ENCODE measurements around the gene UPF3A. TPM values are rescaled to one million over a fixed set of nuclear protein-coding genes. Genes with fewer than 3 reads are reported as not detected.
"Not testable (repeated sequence)": the region's sequence is repeated elsewhere in the genome, so short reads cannot be mapped to it uniquely, and the experiment has no call there.

Gene UPF3A
- total RNA-seq, 1 experiment from 2014 or later: 63.5 TPM

GRCh38 chr13:114260814-114261213 lies 20.6 kb upstream of the UPF3A start:
- DNase-seq (ENCODE audit: unreplicated experiment): no peak
- TF ChIP-seq, protein P1, sequence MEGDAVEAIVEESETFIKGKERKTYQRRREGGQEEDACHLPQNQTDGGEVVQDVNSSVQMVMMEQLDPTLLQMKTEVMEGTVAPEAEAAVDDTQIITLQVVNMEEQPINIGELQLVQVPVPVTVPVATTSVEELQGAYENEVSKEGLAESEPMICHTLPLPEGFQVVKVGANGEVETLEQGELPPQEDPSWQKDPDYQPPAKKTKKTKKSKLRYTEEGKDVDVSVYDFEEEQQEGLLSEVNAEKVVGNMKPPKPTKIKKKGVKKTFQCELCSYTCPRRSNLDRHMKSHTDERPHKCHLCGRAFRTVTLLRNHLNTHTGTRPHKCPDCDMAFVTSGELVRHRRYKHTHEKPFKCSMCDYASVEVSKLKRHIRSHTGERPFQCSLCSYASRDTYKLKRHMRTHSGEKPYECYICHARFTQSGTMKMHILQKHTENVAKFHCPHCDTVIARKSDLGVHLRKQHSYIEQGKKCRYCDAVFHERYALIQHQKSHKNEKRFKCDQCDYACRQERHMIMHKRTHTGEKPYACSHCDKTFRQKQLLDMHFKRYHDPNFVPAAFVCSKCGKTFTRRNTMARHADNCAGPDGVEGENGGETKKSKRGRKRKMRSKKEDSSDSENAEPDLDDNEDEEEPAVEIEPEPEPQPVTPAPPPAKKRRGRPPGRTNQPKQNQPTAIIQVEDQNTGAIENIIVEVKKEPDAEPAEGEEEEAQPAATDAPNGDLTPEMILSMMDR (IDR thresholded peaks at IDR 0.05; ENCODE audit: unreplicated experiment): no peak
- intact Hi-C loops (cut with micrococcal nuclease): no loop called here
- Mint-ChIP-seq H3K4me3 (ENCODE audit: unreplicated experiment) (no peak overlapping the region), H3K36me3 (ENCODE audit: insufficient read depth, unreplicated experiment) (peaks cover 90% of the 10 kb centered on the region), H3K4me1 (ENCODE audit: insufficient read depth, unreplicated experiment) (no peaks in the 10 kb centered on the region), H3K9me3 (ENCODE audit: unreplicated experiment) (no peaks in the 10 kb centered on the region), H3K27ac (ENCODE audit: low read depth, unreplicated experiment) (peak overlapping the region; percentile 12), H3K27me3 (ENCODE audit: insufficient read depth, unreplicated experiment) (no peaks in the 10 kb centered on the region)
- ChIA-PET CTCF (no interaction called here), POLR2A (interaction anchor here (0.7 kb wide), 1 partner anchor 125 kb away, joined by 3 read pairs; no protein-coding TSS in a partner anchor)
- BruUV-seq (replicated peaks): no TSS peak

GRCh38 chr13:114261328-114261965 lies 20.0 kb upstream of the UPF3A start:
- H3K27ac Mint-ChIP-seq (ENCODE audit: low read depth, unreplicated experiment): peak overlapping the region; percentile 12
- ChIA-PET POLR2A (interaction anchor here (0.7 kb wide), 1 partner anchor 125 kb away, joined by 3 read pairs; no protein-coding TSS in a partner anchor), CTCF (no interaction called here)
- H3K27me3 Mint-ChIP-seq (ENCODE audit: insufficient read depth, unreplicated experiment): no peaks in the 10 kb centered on the region
- no peak for DNase-seq (ENCODE audit: unreplicated experiment)
- TF ChIP-seq, protein P1 (IDR thresholded peaks at IDR 0.05; ENCODE audit: unreplicated experiment): no peak
- H3K9me3 Mint-ChIP-seq (ENCODE audit: unreplicated experiment): no peaks in the 10 kb centered on the region
- no peak overlapping the region for H3K4me3 Mint-ChIP-seq (ENCODE audit: unreplicated experiment)
- H3K36me3 Mint-ChIP-seq (ENCODE audit: insufficient read depth, unreplicated experiment): peaks cover 90% of the 10 kb centered on the region
- no peaks in the 10 kb centered on the region for H3K4me1 Mint-ChIP-seq (ENCODE audit: insufficient read depth, unreplicated experiment)
- intact Hi-C loops (cut with micrococcal nuclease): no loop called here
- BruUV-seq (replicated peaks): no TSS peak

GRCh38 chr13:114263578-114263977 lies 17.8 kb upstream of the UPF3A start:
- no peak overlapping the region for H3K27ac Mint-ChIP-seq (ENCODE audit: low read depth, unreplicated experiment)
- H3K27me3 Mint-ChIP-seq (ENCODE audit: insufficient read depth, unreplicated experiment): no peaks in the 10 kb centered on the region
- intact Hi-C loops (cut with micrococcal nuclease): no loop called here
- POLR2A ChIA-PET: no interaction called here
- no peak overlapping the region for H3K4me3 Mint-ChIP-seq (ENCODE audit: unreplicated experiment)
- TF ChIP-seq, protein P1 (IDR thresholded peaks at IDR 0.05; ENCODE audit: unreplicated experiment): no peak
- CTCF ChIA-PET: no interaction called here
- H3K36me3 Mint-ChIP-seq (ENCODE audit: insufficient read depth, unreplicated experiment): peaks cover 90% of the 10 kb centered on the region
- H3K4me1 Mint-ChIP-seq (ENCODE audit: insufficient read depth, unreplicated experiment): no peaks in the 10 kb centered on the region
- no TSS peak for BruUV-seq (replicated peaks)
- DNase-seq (ENCODE audit: unreplicated experiment): no peak
- H3K9me3 Mint-ChIP-seq (ENCODE audit: unreplicated experiment): no peaks in the 10 kb centered on the region

GRCh38 chr13:114264313-114264712 lies 17.1 kb upstream of the UPF3A start:
- CTCF ChIA-PET; H3K4me1 Mint-ChIP-seq (ENCODE audit: insufficient read depth, unreplicated experiment): not testable (repeated sequence)

More at GRCh38 chr13:114264313-114264712, 17.1 kb upstream of the UPF3A start:
- H3K9me3 Mint-ChIP-seq (ENCODE audit: unreplicated experiment); intact Hi-C loops (cut with micrococcal nuclease); DNase-seq (ENCODE audit: unreplicated experiment); H3K4me3 Mint-ChIP-seq (ENCODE audit: unreplicated experiment); BruUV-seq (replicated peaks); H3K27me3 Mint-ChIP-seq (ENCODE audit: insufficient read depth, unreplicated experiment); H3K27ac Mint-ChIP-seq (ENCODE audit: low read depth, unreplicated experiment); POLR2A ChIA-PET: not testable (repeated sequence)
- peaks cover 88% of the 10 kb centered on the region for H3K36me3 Mint-ChIP-seq (ENCODE audit: insufficient read depth, unreplicated experiment)
